ENCODE data around the gene TLDC2. TPM values are rescaled to one million over a fixed set of nuclear protein-coding genes. Genes with fewer than 3 reads are reported as not detected.

TLDC2 gene
- total RNA-seq, 4 donors from 2014 or later = 22.3 to 114 (median 70.1) TPM

DNA sequence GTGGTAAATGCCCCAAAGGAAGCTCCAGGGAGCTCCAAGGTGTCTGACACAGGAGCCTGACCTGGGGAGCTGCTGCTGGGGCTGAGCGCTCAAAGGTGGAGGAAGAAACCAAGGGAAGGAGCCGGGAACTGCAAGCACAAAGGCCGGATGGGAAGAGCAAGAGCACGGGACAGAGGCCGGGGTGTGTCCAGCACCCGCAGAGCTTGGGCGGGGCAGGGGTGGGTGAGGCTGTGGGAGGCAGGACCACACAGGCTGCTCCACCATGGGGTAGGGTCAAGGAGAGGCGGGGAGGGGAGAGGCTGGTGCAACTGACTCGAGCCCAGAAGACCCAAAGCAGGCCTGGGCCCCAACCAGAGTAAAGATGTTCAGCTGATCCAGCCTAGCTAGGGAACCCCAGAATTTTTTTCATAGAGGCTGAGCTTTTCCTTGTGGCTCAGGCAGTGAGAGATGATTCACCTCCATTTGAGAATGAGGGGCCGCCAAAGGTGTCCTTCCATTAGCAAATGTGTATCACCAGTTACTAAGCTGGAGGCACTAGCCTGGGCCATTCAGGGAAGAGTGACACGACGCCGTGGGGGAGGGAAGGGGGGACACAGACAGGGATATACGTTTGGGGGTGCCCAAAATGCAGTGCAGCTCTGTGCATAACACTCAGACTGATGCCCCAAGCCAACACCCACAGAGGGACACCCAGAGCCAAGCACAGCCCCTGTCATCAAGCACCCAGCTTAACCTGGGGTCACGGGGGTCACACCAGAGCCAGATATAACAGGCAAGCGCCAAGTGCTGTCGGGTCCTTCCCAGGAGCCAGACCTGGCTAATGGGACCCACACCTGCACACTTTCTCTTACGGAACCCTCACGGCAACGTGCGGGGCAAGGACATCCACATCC is 21.3 kb upstream of the TLDC2 start:
- Histone ChIP-seq H3K36me3 (no peaks in the 10 kb centered on the region), H3K4me3 (no peak overlapping the region), H3K27ac (peak overlapping the region in 3 of 4 donors; percentile 18 to 59 (median 57)), H3K27me3 (no peaks in the 10 kb centered on the region), H3K4me1 (peaks cover 0 to 71% (median 3%) of the 10 kb centered on the region in 4 donors), H3K9me3 (no peaks in the 10 kb centered on the region)
- TF ChIP-seq, protein P1, sequence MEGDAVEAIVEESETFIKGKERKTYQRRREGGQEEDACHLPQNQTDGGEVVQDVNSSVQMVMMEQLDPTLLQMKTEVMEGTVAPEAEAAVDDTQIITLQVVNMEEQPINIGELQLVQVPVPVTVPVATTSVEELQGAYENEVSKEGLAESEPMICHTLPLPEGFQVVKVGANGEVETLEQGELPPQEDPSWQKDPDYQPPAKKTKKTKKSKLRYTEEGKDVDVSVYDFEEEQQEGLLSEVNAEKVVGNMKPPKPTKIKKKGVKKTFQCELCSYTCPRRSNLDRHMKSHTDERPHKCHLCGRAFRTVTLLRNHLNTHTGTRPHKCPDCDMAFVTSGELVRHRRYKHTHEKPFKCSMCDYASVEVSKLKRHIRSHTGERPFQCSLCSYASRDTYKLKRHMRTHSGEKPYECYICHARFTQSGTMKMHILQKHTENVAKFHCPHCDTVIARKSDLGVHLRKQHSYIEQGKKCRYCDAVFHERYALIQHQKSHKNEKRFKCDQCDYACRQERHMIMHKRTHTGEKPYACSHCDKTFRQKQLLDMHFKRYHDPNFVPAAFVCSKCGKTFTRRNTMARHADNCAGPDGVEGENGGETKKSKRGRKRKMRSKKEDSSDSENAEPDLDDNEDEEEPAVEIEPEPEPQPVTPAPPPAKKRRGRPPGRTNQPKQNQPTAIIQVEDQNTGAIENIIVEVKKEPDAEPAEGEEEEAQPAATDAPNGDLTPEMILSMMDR (IDR thresholded peaks at IDR 0.05) = no peak
- no peak for TF ChIP-seq POLR2A (IDR thresholded peaks at IDR 0.05)
- DNase-seq = peak in 2 of 3 donors; percentile 67 to 76

DNA sequence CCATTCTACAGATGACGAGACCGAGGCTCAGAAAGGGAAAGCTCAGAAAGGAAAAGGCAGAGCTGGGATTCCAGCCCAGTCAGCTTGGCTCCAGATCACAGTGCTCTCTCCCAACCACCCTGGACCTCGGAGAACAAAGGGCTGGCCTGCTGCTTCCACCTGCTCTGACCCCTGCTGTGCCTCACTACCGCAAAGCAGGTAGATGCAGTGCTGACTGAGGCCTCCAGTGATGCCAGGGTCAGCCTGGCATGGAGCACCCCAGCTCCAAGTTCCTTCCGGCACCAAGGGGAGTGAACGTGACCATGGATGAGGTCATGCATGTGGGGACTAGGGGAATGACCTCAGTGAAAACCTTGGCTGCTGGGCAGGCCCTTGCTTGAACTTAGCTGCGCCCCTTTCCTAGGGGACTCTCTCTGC is 20.7 kb upstream of the TLDC2 start:
- H3K4me3 ChIP-seq = no peak overlapping the region
- no peak for DNase-seq
- no peaks in the 10 kb centered on the region for H3K9me3 ChIP-seq
- H3K27me3 ChIP-seq = no peaks in the 10 kb centered on the region
- H3K36me3 ChIP-seq = no peaks in the 10 kb centered on the region
- H3K27ac ChIP-seq = peak overlapping the region in 3 of 4 donors; percentile 15 to 59 (median 57)
- H3K4me1 ChIP-seq = peaks cover 0 to 76% (median 5%) of the 10 kb centered on the region in 4 donors
- TF ChIP-seq POLR2A (IDR thresholded peaks at IDR 0.05) = no peak
- TF ChIP-seq, protein P1 (IDR thresholded peaks at IDR 0.05) = no peak

DNA sequence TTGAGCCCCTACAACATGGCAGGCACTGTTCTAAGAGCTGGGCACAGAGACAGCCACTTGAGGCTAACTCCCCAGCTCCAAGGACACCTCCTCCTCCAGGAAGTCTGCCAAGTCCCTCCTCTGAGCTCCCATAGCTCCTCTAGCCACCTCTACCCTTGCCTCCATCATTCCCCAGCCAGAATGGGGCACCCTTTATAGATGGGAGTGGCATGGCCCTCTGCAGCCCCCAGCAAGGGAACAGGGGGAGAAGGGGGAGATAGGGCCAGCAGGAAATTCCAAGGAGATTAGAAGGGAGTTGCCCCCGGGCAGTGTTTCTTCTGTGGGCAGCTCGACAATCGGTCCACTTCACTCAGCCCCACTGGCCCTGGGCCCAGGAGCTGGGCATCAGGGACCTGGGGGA is 19.7 kb upstream of the TLDC2 start:
- Histone ChIP-seq H3K27me3 (no peaks in the 10 kb centered on the region), H3K27ac (peak overlapping the region in 3 of 4 donors; percentile 17 to 57 (median 45)), H3K4me3 (no peak overlapping the region), H3K36me3 (no peaks in the 10 kb centered on the region), H3K9me3 (no peaks in the 10 kb centered on the region), H3K4me1 (peaks cover 0 to 85% (median 5%) of the 10 kb centered on the region in 4 donors)
- TF ChIP-seq, protein P1 (IDR thresholded peaks at IDR 0.05) = no peak
- no peak for TF ChIP-seq POLR2A (IDR thresholded peaks at IDR 0.05)
- DNase-seq = no peak

DNA sequence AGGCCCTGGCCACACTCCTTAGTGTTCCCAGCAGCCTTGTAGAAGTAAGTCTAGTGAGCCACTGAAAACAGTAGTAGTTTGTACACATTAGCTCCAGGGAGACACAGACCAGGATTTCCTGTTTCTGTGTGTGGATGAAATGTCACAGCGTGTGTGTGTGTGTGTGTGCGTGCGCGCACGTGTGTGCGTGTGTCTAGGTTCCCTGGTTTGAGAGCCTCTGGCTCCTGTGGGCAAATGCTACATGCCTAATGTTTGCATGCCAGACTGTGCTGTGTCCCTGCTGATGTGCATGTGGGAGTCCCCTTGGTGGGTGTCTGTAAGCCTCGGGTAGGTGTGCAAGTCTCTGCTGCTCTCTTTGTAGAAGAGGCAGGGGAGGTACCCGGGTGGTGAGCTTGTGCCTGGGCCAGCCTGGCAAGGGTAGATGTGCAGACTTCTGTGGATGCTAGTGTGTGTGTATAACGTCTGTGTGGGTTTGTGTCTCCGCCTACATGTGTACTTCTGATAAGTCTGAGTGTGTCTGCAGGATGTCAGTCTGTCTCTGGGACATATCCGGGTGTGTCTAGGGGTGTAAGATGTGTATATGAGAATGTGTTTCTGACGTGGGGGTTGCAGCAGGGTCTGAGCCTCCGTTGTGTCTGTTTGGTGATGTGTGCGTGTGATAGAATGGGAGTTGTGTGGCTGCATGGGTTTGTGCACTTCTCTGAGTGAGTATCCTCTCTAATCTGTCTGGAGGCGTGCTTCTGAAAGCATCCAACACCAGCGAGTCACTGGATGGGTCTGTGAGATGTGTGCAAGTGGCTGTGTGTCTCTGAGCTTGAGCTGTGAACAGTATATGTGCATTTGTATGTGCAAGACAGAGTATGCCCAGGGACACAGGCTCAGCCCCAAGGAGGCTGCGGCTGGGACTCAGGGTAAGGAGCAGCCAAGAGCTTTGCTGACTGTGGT is 19.0 kb upstream of the TLDC2 start:
- DNase-seq = no peak
- Histone ChIP-seq H3K4me3 (no peak overlapping the region), H3K4me1 (peaks cover 3 to 85% (median 9%) of the 10 kb centered on the region in 4 donors), H3K36me3 (no peaks in the 10 kb centered on the region), H3K9me3 (no peaks in the 10 kb centered on the region), H3K27me3 (no peaks in the 10 kb centered on the region), H3K27ac (peak overlapping the region in 3 of 4 donors; percentile 17 to 57 (median 45))
- TF ChIP-seq, protein P1 (IDR thresholded peaks at IDR 0.05) = no peak
- no peak for TF ChIP-seq POLR2A (IDR thresholded peaks at IDR 0.05)

DNA sequence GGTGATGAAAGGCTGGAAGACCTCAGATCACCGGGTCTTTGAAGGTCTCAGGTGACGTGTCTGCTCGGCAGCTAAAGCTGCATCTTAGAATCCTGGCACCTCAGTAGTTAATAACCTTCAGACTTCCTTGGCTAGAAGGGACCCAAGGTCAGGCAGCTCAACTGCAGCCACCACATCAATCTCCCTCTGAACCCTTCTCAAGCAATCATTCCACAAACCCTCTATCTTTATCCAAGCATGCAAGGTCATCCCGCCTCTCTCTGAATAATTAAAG is 16.7 kb upstream of the TLDC2 start:
- TF ChIP-seq, protein P1 (IDR thresholded peaks at IDR 0.05) = no peak
- TF ChIP-seq POLR2A (IDR thresholded peaks at IDR 0.05) = no peak
- peaks cover 5 to 78% (median 11%) of the 10 kb centered on the region in 4 donors for H3K4me1 ChIP-seq
- H3K36me3 ChIP-seq = no peaks in the 10 kb centered on the region
- H3K27me3 ChIP-seq = no peaks in the 10 kb centered on the region
- peak overlapping the region in 1 of 4 donors; percentile 30 for H3K27ac ChIP-seq
- DNase-seq = no peak
- no peak overlapping the region for H3K4me3 ChIP-seq
- H3K9me3 ChIP-seq = no peaks in the 10 kb centered on the region

Measured in Peyer's patch (tissue), 4 donors.